ENCODE measurements around the gene TNNC2.

The TNNC2 gene

DNA sequence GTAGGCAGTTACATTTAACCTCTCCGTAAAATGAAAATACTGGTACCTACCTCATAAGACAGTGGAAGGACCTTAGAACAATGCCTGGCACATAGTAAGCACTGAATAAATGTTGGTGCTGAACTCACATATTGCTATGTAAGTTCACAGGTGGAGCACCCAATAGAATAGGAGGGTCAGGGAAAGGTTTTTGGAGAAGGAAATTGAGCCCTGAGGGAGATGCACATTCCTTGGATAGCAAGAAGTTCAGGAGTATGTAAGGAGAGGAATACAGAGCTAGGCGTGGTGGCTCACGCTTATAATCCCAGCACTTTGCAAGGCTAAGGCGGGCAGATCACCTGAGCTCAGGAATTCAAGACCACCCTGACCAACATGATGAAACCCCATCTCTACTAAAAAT is 7.6 kb downstream of the TNNC2 start:
- no peak for DNase-seq (ENCODE audit: low read depth)

DNA sequence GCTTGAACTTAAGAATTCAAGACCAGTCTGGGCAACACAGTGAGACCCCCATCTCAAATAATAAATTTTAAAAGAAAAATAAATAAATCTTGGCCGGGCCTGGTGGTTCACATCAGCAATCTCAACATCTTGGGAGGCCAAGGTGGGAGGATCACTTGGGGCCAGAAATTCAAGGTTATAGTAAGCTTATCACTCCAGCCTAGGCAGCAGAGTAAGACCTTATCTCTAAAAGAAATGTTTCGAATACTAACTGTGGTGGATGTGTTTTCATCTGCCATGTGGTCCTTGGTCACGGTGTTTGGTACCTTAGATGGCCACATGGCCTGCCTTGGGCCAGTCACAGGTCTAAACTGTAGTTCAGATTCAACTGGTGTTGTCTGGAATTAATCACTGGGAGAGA is 8.9 kb downstream of the TNNC2 start:
- no peak for DNase-seq (ENCODE audit: low read depth)
- TF ChIP-seq POLR2A (IDR thresholded peaks at IDR 0.05; ENCODE audit: extremely low read depth, insufficient read length) = no peak
- TF ChIP-seq, protein P1, sequence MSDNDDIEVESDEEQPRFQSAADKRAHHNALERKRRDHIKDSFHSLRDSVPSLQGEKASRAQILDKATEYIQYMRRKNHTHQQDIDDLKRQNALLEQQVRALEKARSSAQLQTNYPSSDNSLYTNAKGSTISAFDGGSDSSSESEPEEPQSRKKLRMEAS (IDR thresholded peaks at IDR 0.05; ENCODE audit: low read depth, low read length) = no peak
- TF ChIP-seq, protein P2, sequence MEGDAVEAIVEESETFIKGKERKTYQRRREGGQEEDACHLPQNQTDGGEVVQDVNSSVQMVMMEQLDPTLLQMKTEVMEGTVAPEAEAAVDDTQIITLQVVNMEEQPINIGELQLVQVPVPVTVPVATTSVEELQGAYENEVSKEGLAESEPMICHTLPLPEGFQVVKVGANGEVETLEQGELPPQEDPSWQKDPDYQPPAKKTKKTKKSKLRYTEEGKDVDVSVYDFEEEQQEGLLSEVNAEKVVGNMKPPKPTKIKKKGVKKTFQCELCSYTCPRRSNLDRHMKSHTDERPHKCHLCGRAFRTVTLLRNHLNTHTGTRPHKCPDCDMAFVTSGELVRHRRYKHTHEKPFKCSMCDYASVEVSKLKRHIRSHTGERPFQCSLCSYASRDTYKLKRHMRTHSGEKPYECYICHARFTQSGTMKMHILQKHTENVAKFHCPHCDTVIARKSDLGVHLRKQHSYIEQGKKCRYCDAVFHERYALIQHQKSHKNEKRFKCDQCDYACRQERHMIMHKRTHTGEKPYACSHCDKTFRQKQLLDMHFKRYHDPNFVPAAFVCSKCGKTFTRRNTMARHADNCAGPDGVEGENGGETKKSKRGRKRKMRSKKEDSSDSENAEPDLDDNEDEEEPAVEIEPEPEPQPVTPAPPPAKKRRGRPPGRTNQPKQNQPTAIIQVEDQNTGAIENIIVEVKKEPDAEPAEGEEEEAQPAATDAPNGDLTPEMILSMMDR (IDR thresholded peaks at IDR 0.05; ENCODE audit: low read depth, low read length) = no peak
- no peak for TF ChIP-seq MYC (IDR thresholded peaks at IDR 0.05; ENCODE audit: low read depth, low read length)
- H3K4me3 ChIP-seq (ENCODE audit: low read depth, low read length) = no peak overlapping the region

More for the DNA sequence above, 7.6 kb downstream of the TNNC2 start:
- TF ChIP-seq, protein P2 (IDR thresholded peaks at IDR 0.05; ENCODE audit: low read depth, low read length) = no peak
- no peak for TF ChIP-seq POLR2A (IDR thresholded peaks at IDR 0.05; ENCODE audit: extremely low read depth, insufficient read length)
- no peak for TF ChIP-seq MYC (IDR thresholded peaks at IDR 0.05; ENCODE audit: low read depth, low read length)
- no peak overlapping the region for H3K4me3 ChIP-seq (ENCODE audit: low read depth, low read length)

DNA sequence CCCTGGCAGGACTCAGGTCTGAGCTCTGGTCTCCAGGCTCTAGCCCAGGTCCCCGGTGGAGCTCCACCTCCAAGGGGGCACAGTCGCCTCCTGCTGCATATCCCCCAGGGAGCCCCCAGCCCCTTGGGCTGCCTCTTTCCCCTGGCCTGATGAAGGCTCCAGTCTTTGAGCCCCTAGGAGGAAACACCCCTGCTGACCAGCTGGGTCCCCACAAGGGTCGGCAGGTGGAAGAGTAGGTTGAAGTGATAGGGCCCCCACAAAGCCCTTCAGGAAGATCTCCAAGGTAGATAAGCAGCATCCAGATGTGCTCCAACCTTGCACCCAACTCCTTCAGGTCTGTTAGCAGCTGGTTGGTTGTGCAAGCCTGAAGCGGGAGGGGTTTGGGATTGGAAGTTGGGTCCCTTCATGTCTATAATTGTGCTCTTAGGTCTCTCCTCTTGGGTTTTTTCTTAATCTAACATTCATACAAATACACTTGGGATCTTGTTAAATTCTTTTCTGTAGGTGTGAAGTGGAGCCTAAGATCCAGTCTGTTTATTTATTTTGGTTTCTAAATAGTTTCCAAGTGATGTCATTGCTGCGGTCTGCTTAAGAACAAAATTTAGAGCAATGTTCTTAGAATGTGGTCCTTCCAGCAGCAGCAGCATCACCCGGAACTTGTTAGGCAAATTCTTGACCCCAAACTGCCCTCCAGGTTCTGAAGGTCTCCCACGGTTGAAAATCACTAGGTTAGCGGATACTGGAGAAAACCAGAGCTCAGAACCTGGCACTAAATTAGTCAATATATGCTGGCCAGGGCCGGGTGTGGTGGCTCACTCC is 9.5 kb downstream of the TNNC2 start:
- H3K4me3 ChIP-seq (ENCODE audit: low read depth, low read length) = no peak overlapping the region
- DNase-seq (ENCODE audit: low read depth) = no peak
- no peak for TF ChIP-seq MYC (IDR thresholded peaks at IDR 0.05; ENCODE audit: low read depth, low read length)
- TF ChIP-seq, protein P1 (IDR thresholded peaks at IDR 0.05; ENCODE audit: low read depth, low read length) = no peak
- TF ChIP-seq, protein P2 (IDR thresholded peaks at IDR 0.05; ENCODE audit: low read depth, low read length) = no peak
- no peak for TF ChIP-seq POLR2A (IDR thresholded peaks at IDR 0.05; ENCODE audit: extremely low read depth, insufficient read length)

DNA sequence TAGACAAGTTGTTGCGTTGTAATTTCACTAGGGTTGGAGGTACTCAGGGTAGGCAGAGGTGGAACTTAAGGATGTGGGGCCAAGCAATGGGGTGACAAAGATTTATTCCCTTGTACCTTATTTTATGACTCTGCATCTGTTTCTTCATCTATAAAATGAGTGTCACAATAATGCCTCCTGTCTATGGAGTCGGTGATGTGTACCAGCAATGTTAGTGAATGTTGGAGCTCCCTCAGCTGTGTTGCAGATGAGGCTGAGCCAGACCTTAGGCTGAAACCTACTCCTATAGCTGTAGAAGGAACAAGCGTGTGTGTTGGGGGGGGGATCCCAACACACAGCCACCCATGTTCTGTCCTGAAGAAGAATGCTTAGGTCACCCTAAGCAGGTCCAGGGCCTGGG is 10.2 kb downstream of the TNNC2 start:
- DNase-seq (ENCODE audit: low read depth) = no peak
- no peak overlapping the region for H3K4me3 ChIP-seq (ENCODE audit: low read depth, low read length)
- TF ChIP-seq, protein P1 (IDR thresholded peaks at IDR 0.05; ENCODE audit: low read depth, low read length) = no peak
- TF ChIP-seq, protein P2 (IDR thresholded peaks at IDR 0.05; ENCODE audit: low read depth, low read length) = no peak
- TF ChIP-seq POLR2A (IDR thresholded peaks at IDR 0.05; ENCODE audit: extremely low read depth, insufficient read length) (no peak), MYC (IDR thresholded peaks at IDR 0.05; ENCODE audit: low read depth, low read length) (no peak)

DNA sequence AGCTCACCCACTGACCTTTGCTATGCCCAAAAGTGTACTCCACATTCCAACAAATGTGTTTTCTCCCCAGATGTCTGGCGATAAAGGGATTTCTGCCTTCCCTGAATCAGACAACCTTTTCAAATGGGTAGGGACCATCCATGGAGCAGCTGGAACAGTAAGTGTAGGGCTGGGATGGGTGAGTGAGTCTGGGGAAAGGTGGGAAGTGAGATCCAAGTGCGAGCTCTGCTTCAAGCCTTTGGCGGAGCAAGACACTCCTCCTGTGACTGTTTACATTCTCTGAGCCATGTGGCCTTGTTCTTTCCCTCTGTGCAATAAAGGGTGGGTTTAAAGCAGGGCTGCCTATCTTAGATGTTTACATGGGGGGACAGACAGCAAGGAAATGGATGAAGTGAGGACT is 12.8 kb downstream of the TNNC2 start:
- no peak for DNase-seq (ENCODE audit: low read depth)
- TF ChIP-seq, protein P2 (IDR thresholded peaks at IDR 0.05; ENCODE audit: low read depth, low read length) = no peak
- TF ChIP-seq, protein P1 (IDR thresholded peaks at IDR 0.05; ENCODE audit: low read depth, low read length) = no peak
- TF ChIP-seq MYC (IDR thresholded peaks at IDR 0.05; ENCODE audit: low read depth, low read length) = no peak
- TF ChIP-seq POLR2A (IDR thresholded peaks at IDR 0.05; ENCODE audit: extremely low read depth, insufficient read length) = no peak
- H3K4me3 ChIP-seq (ENCODE audit: low read depth, low read length) = no peak overlapping the region
